Measurements from ENCODE around the gene KIF1B. TPM values are rescaled to one million over a fixed set of nuclear protein-coding genes. Genes with fewer than 3 reads are reported as not detected.

Gene KIF1B
- total and polyA plus RNA-seq, 2 experiments from 2014 or later: 22.2 to 56.2 TPM

- DNase-seq (ENCODE audit: low read depth in 1 of 2, low spot score in 1 of 2): no peak
- TF ChIP-seq CTCF (IDR thresholded peaks at IDR 0.05; ENCODE audit: low read depth, low read length): no peak
- H3K4me3 ChIP-seq: no peak overlapping the region
- peak overlapping the region; percentile 75 for H3K27ac ChIP-seq
- H3K27me3 ChIP-seq: no peaks in the 10 kb centered on the region
- peaks cover 12% of the 10 kb centered on the region for H3K36me3 ChIP-seq
- no peaks in the 10 kb centered on the region for H3K9me3 ChIP-seq (ENCODE audit: low read depth)
- peaks cover 7% of the 10 kb centered on the region for H3K4me1 ChIP-seq (ENCODE audit: low read depth)
Measured at GRCh38 chr1:10178597-10179405, 31.6 kb upstream of the KIF1B start.

DNA sequence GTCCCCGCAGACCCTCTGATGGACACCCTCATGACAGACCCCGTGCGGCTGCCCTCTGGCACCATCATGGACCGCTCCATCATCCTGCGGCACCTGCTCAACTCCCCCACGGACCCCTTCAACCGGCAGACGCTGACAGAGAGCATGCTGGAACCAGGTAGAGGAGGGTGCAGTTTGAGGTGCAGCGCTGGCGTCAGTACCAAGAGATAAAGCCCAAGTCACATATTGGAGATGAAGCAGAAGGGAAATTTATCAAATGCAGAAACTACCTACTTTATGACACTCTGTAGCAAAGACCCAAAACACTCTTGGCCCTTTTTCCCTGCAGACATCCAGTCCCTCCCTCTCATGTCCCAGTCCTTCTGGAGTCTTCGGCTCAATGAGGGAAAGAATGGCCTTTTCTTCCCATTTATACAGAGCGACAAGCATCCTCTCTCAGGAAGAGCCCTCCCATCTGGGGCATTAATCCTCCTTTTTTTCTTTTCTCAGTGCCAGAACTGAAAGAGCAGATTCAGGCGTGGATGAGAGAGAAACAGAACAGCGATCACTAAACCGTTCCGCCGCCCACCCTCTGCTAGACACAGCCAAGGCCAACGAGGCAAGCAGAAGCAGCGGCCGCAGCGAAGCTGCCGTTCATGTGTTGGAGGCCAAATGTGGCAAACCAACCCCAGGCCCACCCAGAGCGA, 30.8 kb upstream of the KIF1B start:
- Histone ChIP-seq H3K27me3 (no peaks in the 10 kb centered on the region), H3K4me1 (ENCODE audit: low read depth) (peaks cover 7% of the 10 kb centered on the region), H3K36me3 (peaks cover 12% of the 10 kb centered on the region), H3K4me3 (no peak overlapping the region), H3K27ac (no peak overlapping the region), H3K9me3 (ENCODE audit: low read depth) (no peaks in the 10 kb centered on the region)
- no peak for TF ChIP-seq CTCF (IDR thresholded peaks at IDR 0.05; ENCODE audit: low read depth, low read length)
- no peak for DNase-seq (ENCODE audit: low read depth in 1 of 2, low spot score in 1 of 2)

DNA sequence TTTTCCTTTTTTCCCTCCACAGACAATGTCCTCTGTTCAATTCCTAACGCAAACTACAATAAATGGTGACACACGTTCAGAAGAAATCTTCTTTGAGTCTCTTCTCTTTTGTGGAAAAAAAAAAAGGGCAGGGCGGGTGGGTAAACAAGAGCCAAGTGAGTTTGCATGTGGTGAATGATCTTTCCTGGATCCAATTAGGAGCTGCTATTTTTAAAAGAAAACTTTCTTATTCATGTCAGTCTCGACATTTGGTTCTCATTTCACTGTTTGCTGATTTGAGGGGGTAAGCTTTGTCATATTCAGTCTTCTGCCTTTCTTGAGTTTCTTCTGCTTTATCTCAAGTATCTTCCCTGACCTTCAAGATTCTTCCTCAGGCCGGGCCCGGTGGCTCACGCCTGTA, 29.2 kb upstream of the KIF1B start:
- no peak for TF ChIP-seq CTCF (IDR thresholded peaks at IDR 0.05; ENCODE audit: low read depth, low read length)
- Histone ChIP-seq H3K27ac (no peak overlapping the region), H3K4me3 (no peak overlapping the region), H3K4me1 (ENCODE audit: low read depth) (peaks cover 7% of the 10 kb centered on the region), H3K9me3 (ENCODE audit: low read depth) (no peaks in the 10 kb centered on the region), H3K36me3 (peaks cover 12% of the 10 kb centered on the region), H3K27me3 (no peaks in the 10 kb centered on the region)
- no peak for DNase-seq (ENCODE audit: low read depth in 1 of 2, low spot score in 1 of 2)

- H3K27ac ChIP-seq: no peak overlapping the region
- no peak for TF ChIP-seq CTCF (IDR thresholded peaks at IDR 0.05; ENCODE audit: low read depth, low read length)
- peaks cover 6% of the 10 kb centered on the region for H3K36me3 ChIP-seq
- H3K4me3 ChIP-seq: no peak overlapping the region
- no peaks in the 10 kb centered on the region for H3K4me1 ChIP-seq (ENCODE audit: low read depth)
- no peak for DNase-seq (ENCODE audit: low read depth in 1 of 2, low spot score in 1 of 2)
- H3K9me3 ChIP-seq (ENCODE audit: low read depth): no peaks in the 10 kb centered on the region
- H3K27me3 ChIP-seq: no peaks in the 10 kb centered on the region
Measured at GRCh38 chr1:10185759-10186158, 24.6 kb upstream of the KIF1B start.

GRCh38 chr1:10186331-10187025, 23.9 kb upstream of the KIF1B start:
- H3K27ac ChIP-seq: no peak overlapping the region
- H3K9me3 ChIP-seq (ENCODE audit: low read depth): no peaks in the 10 kb centered on the region
- H3K4me3 ChIP-seq: no peak overlapping the region
- H3K4me1 ChIP-seq (ENCODE audit: low read depth): no peaks in the 10 kb centered on the region
- no peaks in the 10 kb centered on the region for H3K27me3 ChIP-seq
- no peaks in the 10 kb centered on the region for H3K36me3 ChIP-seq
- no peak for DNase-seq (ENCODE audit: low read depth in 1 of 2, low spot score in 1 of 2)
- TF ChIP-seq CTCF (IDR thresholded peaks at IDR 0.05; ENCODE audit: low read depth, low read length): no peak
